GM21360 (cell line): ENCODE measurements around the gene ZNF532.

ENCODE experiments used
- ATAC-seq: cut with Tn5 transposase; IDR thresholded peaks from one replicate; pipeline ENCODE4 v1.9.1; 2021; ENCODE audit warnings: mild to moderate bottlenecking, moderate library complexity; ENCODE audit not compliant: unreplicated experiment

The ZNF532 gene

DNA sequence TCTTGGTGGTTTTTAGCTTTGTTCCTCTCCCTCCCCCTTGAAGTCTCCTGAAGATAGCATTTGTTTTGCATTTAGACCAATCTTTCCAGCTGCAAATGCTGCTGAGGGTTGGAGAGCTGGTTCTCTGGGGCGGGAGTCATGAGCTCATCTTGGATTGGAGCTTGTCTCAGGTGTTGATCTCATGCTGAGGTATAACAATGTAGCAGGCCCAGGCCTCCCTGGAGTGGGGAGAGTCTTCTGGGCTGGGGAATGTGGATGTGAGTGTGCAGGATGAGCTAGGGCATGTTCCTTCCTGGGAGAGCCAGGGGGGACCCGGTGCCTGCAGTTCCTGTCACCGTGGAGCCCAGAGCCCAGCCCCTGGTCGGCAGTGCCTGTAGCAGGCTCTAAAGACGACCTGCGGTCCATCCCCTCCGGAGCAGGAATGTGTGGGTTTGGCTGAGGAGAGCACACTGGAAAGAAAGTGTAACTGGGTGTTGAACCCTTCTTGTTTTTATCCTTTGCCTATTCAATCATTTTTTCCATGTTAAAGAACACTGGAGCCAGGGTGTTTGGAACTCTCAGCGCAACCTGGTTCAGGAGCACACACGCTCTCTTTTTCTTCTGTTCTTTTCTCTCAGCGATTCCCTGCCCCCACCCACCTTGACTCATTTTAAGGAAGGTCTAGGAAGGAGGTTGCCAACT, 2.7 kb downstream of the ZNF532 start:
- no peak for ATAC-seq

DNA sequence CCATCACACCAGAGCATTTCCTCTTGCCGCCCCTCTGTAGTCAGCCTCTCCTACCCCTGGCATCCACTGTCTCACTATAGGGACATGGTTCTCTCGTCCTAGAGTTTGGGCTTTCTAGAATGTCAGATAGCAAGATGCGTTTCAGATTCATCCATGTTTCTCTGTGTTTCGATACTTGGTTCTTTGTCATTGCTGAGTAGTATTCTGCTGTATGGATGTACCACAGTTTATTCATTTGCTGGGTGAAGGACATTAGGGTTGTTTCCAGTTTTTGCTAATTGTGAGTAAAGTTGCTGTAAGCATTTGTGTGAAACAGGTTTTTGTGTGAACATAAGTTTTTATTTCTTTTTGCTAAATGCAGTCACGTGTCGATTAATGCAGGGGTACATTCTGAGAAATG, 3.8 kb downstream of the ZNF532 start:
- no peak for ATAC-seq

- ATAC-seq, result no peak
Measured at GRCh38 chr18:58870130-58870529, 5.5 kb downstream of the ZNF532 start.

GRCh38 chr18:58870621-58871020, 5.9 kb downstream of the ZNF532 start:
- ATAC-seq, result no peak

DNA sequence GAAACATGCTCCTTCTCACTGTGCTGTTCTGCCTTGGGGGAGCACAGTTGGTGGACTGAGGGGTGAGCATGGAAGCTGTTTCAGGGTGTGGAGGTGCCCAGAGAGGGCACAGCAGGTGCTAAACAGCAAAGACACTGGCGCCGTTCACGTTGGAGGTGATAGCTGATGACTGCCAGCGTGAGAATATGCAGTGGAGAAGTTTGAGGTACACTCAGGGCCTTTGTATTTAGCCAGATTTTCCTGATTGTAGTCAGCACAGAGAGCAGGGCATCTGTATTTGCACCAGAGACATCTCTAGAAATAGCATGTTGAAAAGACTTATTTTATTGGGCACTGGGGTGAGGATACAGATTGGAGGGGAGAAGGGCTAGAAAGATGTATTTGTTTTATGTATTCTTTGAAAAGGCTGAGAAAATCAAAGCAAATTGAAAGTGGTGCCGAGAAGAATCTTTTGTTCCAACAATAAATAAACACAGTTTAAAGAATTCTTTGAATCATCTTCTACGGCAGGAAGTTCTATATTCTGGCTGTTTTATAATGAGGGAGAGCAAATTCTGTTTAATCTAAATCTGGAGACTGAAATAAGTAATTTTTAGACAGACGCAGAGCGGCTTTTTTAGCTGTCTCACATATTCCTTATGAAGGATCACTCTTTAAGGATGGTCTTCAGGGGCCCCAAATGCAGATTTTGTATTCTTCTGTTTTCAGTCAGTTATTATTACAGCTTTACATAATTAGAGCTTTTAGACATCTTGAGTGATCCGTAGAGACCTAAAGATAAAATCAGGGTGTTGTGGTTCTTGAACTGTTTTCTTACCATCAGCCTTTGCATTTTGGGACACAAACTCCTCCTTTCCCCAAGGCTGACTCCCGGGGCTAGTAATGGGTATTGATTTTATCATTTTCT, 7.1 kb downstream of the ZNF532 start:
- no peak for ATAC-seq

DNA sequence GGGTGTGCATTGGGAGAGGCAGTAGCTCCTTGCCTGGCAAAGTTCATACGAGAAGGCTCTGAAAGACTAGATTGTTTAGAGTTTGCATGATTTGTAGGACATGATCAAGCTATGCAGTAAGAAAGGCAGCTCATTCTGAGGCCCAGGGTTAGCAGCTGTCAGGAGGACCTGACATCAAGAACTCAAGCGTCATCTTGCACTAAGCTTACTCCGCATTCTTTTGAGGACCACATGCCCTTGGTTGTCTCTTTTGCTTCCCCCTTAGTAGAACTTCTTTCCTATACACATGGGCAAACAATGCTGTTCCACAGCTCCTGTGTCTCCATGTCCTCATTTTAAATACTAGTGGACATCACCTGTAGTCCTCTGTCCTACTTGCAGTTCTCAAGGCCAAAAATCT, 14.0 kb downstream of the ZNF532 start:
- ATAC-seq, result no peak

GRCh38 chr18:58881477-58881876, 16.8 kb downstream of the ZNF532 start:
- no peak for ATAC-seq

DNA sequence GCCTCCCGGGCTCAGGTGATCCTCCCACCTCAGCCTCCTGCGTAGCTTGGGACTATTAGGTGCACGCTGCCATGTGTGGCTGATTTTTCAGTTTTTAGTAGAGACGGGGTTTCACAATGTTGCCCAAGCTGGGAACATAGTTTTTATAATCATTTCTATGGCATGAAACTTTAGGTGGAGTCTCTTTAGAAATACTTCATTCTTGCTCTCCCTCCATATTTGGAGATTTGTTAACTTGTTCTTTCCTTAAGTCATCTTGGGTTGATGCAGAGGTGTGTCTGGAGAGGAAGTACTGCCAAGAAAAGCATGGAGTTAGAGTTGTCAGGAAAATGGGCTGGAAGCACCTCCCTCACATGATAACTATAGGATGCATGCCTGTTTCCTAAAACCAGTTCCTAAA, 17.4 kb downstream of the ZNF532 start:
- ATAC-seq, result no peak

DNA sequence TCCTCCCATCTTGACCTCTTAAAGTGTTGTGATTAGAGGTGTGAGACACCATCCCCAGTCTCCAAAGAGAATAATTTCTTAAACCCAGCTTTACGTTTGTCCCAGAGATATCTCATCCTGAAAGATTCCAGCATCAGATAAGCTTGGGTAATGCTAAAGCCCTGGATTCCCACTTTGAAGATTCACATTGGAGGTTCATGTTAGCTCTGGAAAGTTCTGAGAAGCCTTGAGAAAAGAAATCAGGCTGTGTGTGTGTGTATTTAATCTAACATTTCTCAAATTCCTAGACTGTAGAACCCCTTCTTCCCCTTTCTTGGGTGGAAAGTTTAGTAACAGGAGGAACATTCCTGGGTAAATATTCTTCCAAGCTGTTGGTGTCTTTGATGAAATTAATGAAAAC, 18.0 kb downstream of the ZNF532 start:
- no peak for ATAC-seq

GRCh38 chr18:58884680-58885079, 20.0 kb downstream of the ZNF532 start:
- ATAC-seq, result no peak

GRCh38 chr18:58886431-58886830, 21.8 kb downstream of the ZNF532 start:
- ATAC-seq, result no peak

- ATAC-seq, result peak; percentile 23
Measured at GRCh38 chr18:58886864-58887612, 22.4 kb downstream of the ZNF532 start.

- ATAC-seq, result peak; percentile 61
Measured at GRCh38 chr18:58887613-58887963, 22.9 kb downstream of the ZNF532 start.

- ATAC-seq, result no peak
Measured at GRCh38 chr18:58891776-58892175, 27.1 kb downstream of the ZNF532 start.

DNA sequence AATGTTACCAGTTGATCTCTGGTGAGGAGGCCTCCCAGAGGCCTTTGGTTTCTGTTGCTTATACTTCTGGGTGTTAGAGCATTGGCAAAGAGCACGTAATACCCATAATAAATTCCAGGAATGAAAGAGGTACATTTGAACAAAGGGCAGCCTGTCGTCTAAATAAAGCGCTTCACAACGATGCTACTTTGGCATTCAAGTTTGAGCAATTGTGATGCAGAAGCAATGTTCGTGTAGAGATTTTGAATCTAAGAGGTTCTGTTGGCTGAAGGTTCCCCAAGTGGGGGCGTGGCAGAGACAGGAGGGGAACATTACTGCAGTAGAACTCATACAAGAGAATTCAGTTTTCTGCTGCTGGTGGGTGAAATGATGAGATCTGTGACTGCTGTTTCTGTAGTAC, 27.8 kb downstream of the ZNF532 start:
- no peak for ATAC-seq

DNA sequence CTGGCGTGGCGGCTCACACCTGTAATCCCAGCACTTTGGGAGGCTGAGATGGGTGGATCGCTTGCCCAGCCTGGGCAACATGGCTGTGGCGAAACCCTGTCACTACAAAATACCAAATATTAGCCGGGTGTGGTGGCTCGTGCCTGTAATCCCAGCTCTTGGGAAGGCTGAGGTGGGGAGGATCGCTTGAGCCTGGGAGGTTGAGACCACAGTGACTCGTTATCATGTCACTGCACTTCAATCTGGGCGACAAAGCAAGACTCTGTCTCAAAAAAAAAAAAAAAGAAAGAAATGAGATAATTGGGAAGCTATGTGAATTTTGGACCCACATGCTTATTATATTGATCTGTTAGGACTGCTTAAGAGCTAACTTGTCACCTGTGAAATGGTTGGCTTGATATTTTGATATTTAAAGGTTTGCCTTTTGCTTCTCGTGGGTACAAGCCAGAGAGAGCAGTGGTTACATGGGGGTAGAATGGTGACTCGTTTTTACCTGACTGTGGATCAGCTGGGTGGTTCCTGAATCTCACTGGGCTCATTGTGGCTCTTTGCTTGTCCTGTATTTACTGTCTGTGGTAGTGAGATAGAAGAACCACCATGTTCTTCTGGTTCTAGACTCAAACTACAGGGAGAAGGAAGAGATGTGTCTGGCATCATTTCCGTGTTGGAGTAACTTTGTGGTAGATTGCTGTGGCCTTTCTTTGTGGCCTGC, 28.9 kb downstream of the ZNF532 start:
- ATAC-seq, result no peak

DNA sequence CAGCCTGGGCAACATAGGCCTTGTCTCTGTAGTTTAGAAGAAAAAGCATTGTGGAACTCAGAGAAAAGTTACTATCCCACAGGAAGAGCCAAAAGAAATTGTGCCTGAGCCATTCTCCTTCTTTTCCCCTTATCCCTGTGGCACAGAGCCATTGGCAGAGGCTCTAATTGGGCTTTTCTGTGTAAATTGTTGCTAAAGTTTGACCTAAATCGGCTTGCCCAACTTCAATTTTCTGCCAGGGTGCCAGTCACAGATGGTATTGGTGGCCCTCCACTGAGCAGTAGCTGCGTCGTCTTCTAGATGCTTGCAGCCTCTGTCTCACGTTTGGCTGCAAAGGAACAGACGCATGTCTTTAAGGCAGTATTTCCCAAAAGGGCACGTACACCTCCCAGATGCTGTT, 30.3 kb downstream of the ZNF532 start:
- no peak for ATAC-seq

GRCh38 chr18:58895385-58895784, 30.7 kb downstream of the ZNF532 start:
- no peak for ATAC-seq

- ATAC-seq, result peak; percentile 62
Measured at GRCh38 chr18:58896268-58896667, 31.6 kb downstream of the ZNF532 start.

DNA sequence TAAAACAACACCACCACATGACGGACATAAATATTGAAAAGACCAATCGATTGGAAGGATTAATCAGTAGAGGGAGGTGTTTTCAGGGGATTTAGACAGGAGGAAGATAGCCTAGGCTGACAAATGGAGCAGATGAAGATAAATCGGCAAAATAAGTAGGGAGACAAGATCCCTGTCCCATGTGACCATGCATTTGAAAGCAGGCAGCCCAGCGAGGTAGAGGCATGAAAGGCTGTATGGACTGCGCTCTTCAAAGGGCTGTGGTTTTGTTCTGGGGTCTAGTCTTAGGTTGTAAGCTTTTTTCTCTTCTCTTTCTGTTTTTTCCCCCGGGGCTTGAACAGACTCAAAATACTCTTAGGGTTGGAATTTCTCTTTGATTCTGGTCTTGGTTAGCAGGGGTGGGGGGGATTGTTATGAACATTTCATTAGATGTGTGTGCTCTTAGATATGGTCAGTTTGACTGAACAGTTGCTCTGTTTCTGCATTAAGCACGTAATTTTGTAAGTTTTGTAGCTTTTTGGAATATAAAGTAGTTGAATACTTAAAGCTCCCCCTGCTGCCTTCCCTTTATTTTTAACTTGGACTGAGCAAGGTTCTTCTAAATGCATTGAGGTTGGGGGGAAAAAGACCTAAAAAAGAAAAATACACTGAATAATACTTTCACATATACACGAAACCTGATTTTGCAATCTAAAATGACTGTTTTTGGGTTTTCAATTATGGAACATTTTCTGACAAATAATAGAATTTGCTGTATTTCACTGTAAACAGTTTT, 32.2 kb downstream of the ZNF532 start:
- ATAC-seq, result no peak
